Neural crest cell (in vitro differentiated cells): ENCODE measurements around the gene GRIK3. TPM values are rescaled to one million over a fixed set of nuclear protein-coding genes. Genes with fewer than 3 reads are reported as not detected.

Source experiments
- DNase-seq: peaks from one replicate; pipeline ENCODE4 v3.0.0; 2021; ENCODE audit warnings: low read depth, mixed read lengths, low spot score
- H3K27ac Mint-ChIP-seq: one replicate; pipeline ENCODE4 v1.8.0; 2021; ENCODE audit warnings: mild to moderate bottlenecking, mixed read lengths; ENCODE audit not compliant: unreplicated experiment
- H3K27me3 Mint-ChIP-seq: 2 replicates; pipeline ENCODE4 v1.8.0; 2021; ENCODE audit warnings: low read depth, mild to moderate bottlenecking, mixed read lengths
- H3K36me3 Mint-ChIP-seq: 2 replicates; pipeline ENCODE4 v1.8.0; 2021; ENCODE audit warnings: low read depth, mild to moderate bottlenecking, mixed read lengths
- H3K4me1 Mint-ChIP-seq: 2 replicates; pipeline ENCODE4 v1.8.0; 2021; ENCODE audit warnings: mixed read lengths
- H3K4me3 Mint-ChIP-seq: one replicate; pipeline ENCODE4 v1.8.0; 2021; ENCODE audit warnings: mild to moderate bottlenecking, mixed read lengths
- H3K9me3 Mint-ChIP-seq: 2 replicates; pipeline ENCODE4 v1.8.0; 2021; ENCODE audit warnings: mixed read lengths
- CTCF ChIP-seq: fragments of 200-600 bp; sonication (generic); conservative IDR thresholded peaks from 2 replicates; pipeline ENCODE4 v1.5.0; 2021; ENCODE audit warnings: antibody characterized with exemption, mild to moderate bottlenecking
- total RNA-seq: library from RNA; stranded (reverse); gene quantifications from 2 replicates; pipeline ENCODE4 v1.2.1, GENCODE V29; 2021

Gene GRIK3
- total RNA-seq, 1 donor from 2014 or later: 2.4 TPM

- peaks cover 13% of the 10 kb centered on the region for H3K4me1 Mint-ChIP-seq
- H3K27ac Mint-ChIP-seq: no peak overlapping the region
- H3K9me3 Mint-ChIP-seq: no peaks in the 10 kb centered on the region
- H3K27me3 Mint-ChIP-seq: peaks cover 7% of the 10 kb centered on the region
- no peak for TF ChIP-seq CTCF
- no peak for DNase-seq
- H3K36me3 Mint-ChIP-seq: no peaks in the 10 kb centered on the region
- no peak overlapping the region for H3K4me3 Mint-ChIP-seq
Measured at GRCh38 chr1:37076168-37076567, 41.9 kb upstream of the GRIK3 start.

- Mint-ChIP-seq H3K4me1 (peaks cover 13% of the 10 kb centered on the region), H3K4me3 (no peak overlapping the region), H3K36me3 (no peaks in the 10 kb centered on the region), H3K27me3 (peaks cover 7% of the 10 kb centered on the region), H3K9me3 (no peaks in the 10 kb centered on the region), H3K27ac (no peak overlapping the region)
- no peak for TF ChIP-seq CTCF
- DNase-seq: no peak
Measured at GRCh38 chr1:37073854-37074379, 39.6 kb upstream of the GRIK3 start.

GRCh38 chr1:37073152-37073853 is 39.0 kb upstream of the GRIK3 start:
- no peak overlapping the region for H3K27ac Mint-ChIP-seq
- H3K4me1 Mint-ChIP-seq: peaks cover 15% of the 10 kb centered on the region
- no peak for TF ChIP-seq CTCF
- no peak overlapping the region for H3K4me3 Mint-ChIP-seq
- H3K36me3 Mint-ChIP-seq: no peaks in the 10 kb centered on the region
- DNase-seq: no peak
- H3K9me3 Mint-ChIP-seq: no peaks in the 10 kb centered on the region
- H3K27me3 Mint-ChIP-seq: peaks cover 10% of the 10 kb centered on the region

- no peaks in the 10 kb centered on the region for H3K9me3 Mint-ChIP-seq
- no peak overlapping the region for H3K4me3 Mint-ChIP-seq
- H3K27me3 Mint-ChIP-seq: peaks cover 11% of the 10 kb centered on the region
- peaks cover 12% of the 10 kb centered on the region for H3K4me1 Mint-ChIP-seq
- no peaks in the 10 kb centered on the region for H3K36me3 Mint-ChIP-seq
- H3K27ac Mint-ChIP-seq: no peak overlapping the region
- DNase-seq: no peak
- TF ChIP-seq CTCF: no peak
Measured at GRCh38 chr1:37071829-37072228, 37.5 kb upstream of the GRIK3 start.

- peaks cover 17% of the 10 kb centered on the region for H3K27me3 Mint-ChIP-seq
- H3K4me3 Mint-ChIP-seq: no peak overlapping the region
- H3K4me1 Mint-ChIP-seq: peaks cover 12% of the 10 kb centered on the region
- no peak overlapping the region for H3K27ac Mint-ChIP-seq
- no peak for DNase-seq
- no peaks in the 10 kb centered on the region for H3K9me3 Mint-ChIP-seq
- TF ChIP-seq CTCF: no peak
- no peaks in the 10 kb centered on the region for H3K36me3 Mint-ChIP-seq
Measured at GRCh38 chr1:37070126-37070525, 35.8 kb upstream of the GRIK3 start.
